A549 (cell line): ENCODE results near the gene NELFCD.
"Not testable (repeated sequence)": the region's sequence is repeated elsewhere in the genome, so short reads cannot be mapped to it uniquely, and the experiment has no call there.

Source experiments
- CHD4 ChIP-seq: fragments of 200-600 bp; sonication (generic); IDR thresholded peaks from 2 replicates; pipeline ENCODE4 v1.6.1; 2016; ENCODE audit warnings: antibody characterized with exemption, mild to moderate bottlenecking, borderline replicate concordance
- CTCF ChIP-seq: fragments of >200 bp; sonication (Bioruptor Twin); formaldehyde crosslinking; IDR thresholded peaks from 3 replicates; pipeline ENCODE4 v1.5.1; 2016
- JUNB ChIP-seq: fragments of >200 bp; sonication (Bioruptor Twin); formaldehyde crosslinking; IDR thresholded peaks from 2 replicates; pipeline ENCODE4 v1.6.1; 2016
- KDM5A ChIP-seq: fragments of 200-600 bp; sonication (generic); IDR thresholded peaks from 2 replicates; pipeline ENCODE4 v1.6.1; 2016; ENCODE audit warnings: antibody characterized with exemption, mild to moderate bottlenecking
- MYC ChIP-seq: IDR thresholded peaks from 2 replicates; pipeline ENCODE4 v1.6.1; 2012; ENCODE audit warnings: mild to moderate bottlenecking, inconsistent platforms, low read length, improper control_type of control experiment, borderline replicate concordance
- NPAS2 ChIP-seq: fragments of 250-450 bp; sonication (Bioruptor Pico); IDR thresholded peaks from 2 replicates; pipeline ENCODE4 v1.8.0; 2022; ENCODE audit warnings: mild to moderate bottlenecking, moderate library complexity, borderline replicate concordance
- POLR2AphosphoS2 ChIP-seq: conservative IDR thresholded peaks from 2 replicates; pipeline ENCODE4 v1.6.1; 2012; ENCODE audit warnings: low read length, improper control_type of control experiment, inconsistent platforms
- REST ChIP-seq: fragments of 200-600 bp; sonication (generic); IDR thresholded peaks from 2 replicates; pipeline ENCODE4 v1.6.1; 2016; ENCODE audit warnings: antibody characterized with exemption, mild to moderate bottlenecking, moderate library complexity

- not testable (repeated sequence) for TF ChIP-seq CTCF; NPAS2 (CRISPR knock-in tag); POLR2AphosphoS2; CHD4; MYC; JUNB; REST; KDM5A
Observed at GRCh38 chr20:58983115-58983468, 2.0 kb downstream of the NELFCD start.
